HG03039 (cell line): ENCODE results near the gene DMRTB1.

Experiments used
- ATAC-seq: cut with Tn5 transposase; IDR thresholded peaks from one replicate; pipeline ENCODE4 v1.9.1; 2021; ENCODE audit warnings: mild to moderate bottlenecking, moderate library complexity; ENCODE audit not compliant: unreplicated experiment

The DMRTB1 gene

DNA sequence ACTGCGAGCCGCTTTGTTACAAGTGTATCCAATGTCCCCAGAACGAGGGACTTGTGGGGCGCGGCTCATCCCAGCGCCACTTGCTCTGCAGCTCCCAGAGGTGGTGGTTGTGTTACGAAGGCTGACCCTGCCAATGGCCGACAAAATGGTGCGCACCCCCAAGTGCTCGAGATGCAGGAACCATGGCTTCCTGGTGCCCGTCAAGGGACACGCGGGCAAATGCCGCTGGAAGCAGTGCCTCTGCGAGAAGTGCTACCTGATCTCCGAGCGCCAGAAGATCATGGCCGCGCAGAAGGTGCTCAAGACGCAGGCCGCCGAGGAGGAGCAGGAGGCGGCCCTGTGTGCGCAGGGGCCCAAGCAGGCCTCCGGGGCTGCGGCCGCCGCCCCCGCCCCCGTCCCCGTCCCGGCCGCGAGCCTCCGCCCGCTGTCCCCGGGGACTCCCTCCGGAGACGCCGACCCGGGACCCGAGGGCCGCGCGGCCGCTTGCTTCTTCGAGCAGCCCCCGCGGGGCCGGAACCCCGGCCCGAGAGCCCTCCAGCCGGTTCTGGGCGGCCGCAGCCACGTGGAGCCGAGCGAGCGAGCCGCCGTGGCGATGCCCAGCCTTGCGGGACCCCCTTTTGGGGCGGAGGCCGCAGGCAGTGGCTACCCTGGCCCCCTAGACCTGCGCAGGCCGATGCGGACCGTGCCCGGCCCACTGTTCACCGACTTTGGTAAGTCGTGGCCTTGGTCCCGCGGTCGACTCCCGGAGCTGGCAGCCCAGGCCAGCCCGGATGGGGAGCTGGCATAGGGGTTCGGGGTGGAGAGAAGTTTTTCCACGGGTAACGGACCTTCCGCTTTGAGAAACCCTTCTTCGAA, at the start of gene DMRTB1:
Gene DMRTB1 (plus strand): TSS at position 79 of the 855 bp plus-strand sequence. CDS start 55 bp downstream, at position 134.
- ATAC-seq = no peak

DNA sequence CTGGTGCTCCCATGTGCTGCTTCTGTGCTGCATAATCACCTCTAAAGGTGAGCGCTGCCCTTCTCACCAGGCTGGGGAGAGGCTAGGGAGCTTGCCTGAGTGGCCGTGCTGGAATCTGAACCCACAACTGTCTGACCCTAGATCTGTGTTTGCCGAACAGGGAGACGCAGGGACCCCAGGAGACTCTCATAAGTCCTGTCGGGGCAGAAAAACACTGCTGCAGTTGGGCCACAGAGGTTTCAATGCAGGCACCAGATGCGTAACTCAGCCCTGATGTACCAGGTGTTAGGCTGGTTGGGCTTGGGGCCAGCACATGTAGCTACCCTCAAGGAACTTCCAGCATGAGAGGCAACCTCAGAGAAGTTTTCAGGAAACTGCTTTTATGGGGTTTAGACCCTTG, 49.5 kb upstream of the DMRTB1 start:
- ATAC-seq = no peak

- no peak for ATAC-seq
Measured at GRCh38 chr1:53410100-53410541, 49.1 kb upstream of the DMRTB1 start.

GRCh38 chr1:53410701-53411100, 48.5 kb upstream of the DMRTB1 start:
- ATAC-seq = no peak

DNA sequence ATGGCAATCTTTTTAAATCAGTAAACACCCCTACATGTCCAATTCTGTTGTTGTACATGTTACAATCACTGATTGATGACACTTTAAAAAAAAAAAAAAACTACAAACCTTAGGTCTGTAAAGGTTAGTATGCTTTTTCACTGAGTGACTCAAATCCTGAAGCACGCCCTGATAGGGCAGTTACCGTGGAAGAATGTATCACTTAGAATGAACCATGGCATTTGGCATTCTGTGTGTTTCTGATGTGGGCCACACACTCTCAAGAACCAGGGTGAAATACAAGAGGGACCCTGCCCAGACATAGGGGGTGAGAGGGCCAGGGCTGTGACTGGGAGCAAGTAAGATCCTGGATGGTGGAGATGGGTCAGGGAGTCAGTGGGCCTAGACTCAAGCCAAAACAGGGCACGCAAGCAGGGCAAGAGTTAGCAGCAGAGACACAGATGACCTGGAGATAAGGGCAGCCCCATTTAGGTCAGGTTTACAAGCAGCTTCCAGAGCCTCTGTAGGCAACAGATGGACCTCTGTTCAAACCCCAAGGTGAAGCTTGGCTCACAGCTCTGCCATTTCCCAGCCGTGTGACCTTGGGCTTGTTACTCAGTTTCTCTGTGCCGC, 47.6 kb upstream of the DMRTB1 start:
- ATAC-seq = no peak

DNA sequence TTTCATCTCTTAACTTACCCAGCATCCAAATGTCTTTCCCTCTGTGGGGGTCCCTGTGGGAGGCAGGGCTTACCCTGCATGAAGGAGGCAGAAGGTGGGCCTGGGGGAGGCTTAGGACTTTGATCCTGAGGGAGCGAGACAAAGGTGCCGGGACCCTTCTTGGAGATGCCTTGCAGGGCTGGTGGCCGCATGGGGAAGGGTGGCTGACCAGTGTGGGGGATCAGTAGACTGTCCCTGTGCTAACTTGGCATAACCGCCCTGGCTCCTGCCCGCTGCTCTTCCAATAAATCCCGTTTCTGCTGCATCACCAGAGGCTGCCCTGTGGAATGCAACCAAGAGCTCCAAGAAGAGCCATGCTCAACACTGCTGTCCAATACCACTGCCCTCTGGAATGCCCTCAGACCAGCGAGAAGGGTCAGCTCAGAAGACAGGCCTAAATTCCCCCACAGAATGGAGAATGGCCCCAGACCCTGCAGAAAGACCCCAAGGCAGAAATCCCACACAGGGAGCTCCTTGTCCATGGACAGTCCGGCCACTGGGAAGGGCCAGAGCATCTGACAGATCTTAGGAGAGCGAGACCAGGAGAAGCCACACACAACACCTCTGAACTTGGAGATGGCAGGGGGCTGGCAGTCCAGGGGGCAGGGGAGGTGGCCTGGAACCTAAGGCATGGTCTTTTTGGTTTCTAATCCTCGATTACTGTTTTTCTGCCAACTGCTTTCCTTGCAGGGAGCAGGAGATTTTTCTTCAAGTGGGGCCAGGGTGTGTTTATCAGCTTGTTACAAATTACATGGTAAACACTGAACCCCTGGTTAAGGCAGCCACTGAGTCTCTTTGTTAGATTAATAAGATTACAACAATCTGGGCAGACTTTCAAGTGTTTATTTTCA, 46.7 kb upstream of the DMRTB1 start:
- ATAC-seq = no peak

GRCh38 chr1:53413175-53414001, 45.8 kb upstream of the DMRTB1 start:
- no peak for ATAC-seq

DNA sequence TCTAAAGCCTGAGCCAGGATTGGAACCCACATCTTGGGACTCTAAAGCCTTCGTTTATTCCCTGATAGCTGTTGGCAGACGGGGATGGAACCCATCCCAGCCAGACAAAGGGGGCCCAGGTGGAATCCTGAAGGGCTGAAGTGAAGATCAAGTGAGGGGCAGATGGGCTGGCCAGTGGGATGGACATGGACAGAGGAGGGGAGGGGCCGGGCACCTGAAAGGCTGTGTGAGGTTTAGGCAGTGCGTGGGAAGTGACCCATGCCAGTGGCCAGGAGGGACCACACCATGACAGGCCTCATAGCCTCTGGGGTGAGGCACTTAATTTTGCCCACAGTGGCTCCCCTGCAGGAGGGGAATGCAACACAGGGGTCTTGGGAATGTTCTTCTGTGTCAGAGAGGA, 44.6 kb upstream of the DMRTB1 start:
- ATAC-seq = no peak

- ATAC-seq = no peak
Measured at GRCh38 chr1:53415432-53415831, 43.8 kb upstream of the DMRTB1 start.

- ATAC-seq = no peak
Measured at GRCh38 chr1:53416269-53416813, 42.9 kb upstream of the DMRTB1 start.

DNA sequence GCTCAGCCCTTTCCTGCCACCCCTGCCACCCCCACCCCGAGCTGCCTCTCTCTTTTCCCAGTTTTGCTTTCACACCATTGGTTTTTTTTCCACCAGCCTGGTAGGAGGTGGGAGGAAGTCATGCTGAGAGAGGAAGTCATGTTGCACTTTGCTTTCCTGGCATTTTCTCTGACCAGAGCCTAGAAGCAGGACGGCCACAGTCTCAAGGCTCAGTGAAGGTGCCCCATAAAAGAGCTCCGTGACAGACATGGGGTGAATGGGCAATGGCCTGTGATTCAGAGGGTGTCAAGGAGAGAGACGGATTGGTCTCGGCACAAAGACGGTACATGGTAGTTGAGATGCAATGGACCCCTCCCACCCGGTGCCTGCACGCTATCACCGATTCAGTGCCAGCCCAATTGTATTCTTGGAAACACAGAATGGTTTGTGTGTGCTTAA, 42.1 kb upstream of the DMRTB1 start:
- ATAC-seq = no peak

DNA sequence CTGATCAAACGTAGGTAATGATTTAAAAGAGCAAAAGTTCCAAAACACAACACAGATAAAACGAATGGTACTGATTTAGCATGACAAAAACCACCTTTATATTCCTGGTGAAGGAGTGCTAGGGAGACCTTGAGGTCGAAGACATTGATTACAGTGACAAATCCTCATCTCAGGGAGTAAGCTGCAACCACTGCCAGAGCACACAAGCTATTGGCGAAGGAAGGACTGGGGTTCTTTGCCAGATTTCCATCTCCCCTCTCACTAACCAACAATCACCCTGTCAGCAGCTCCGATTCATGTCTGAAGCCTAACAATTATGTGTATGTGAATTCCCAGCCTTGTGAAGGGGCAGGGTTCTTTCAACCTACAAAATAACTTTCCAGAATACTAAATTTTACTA, 40.2 kb upstream of the DMRTB1 start:
- no peak for ATAC-seq

GRCh38 chr1:53420341-53420740, 38.9 kb upstream of the DMRTB1 start:
- ATAC-seq = no peak

DNA sequence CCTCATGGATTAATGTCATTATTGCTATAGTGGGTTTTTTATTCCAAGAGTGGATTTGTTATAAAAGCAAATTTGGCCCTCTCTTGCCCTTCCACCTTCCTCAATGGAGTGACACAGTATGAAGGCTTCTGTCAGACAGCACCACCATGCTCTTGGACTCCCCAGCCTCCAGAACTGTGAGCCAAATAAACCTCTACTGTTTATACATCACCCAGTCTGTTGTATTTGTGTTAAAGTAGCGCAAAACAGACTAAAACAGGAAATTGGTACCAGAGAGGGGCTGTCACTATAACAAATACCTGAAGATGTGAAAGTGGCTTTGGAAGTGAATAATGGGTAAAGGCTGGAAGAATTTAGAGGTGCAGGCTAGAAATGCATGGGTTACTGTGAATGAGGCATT, 38.0 kb upstream of the DMRTB1 start:
- no peak for ATAC-seq

DNA sequence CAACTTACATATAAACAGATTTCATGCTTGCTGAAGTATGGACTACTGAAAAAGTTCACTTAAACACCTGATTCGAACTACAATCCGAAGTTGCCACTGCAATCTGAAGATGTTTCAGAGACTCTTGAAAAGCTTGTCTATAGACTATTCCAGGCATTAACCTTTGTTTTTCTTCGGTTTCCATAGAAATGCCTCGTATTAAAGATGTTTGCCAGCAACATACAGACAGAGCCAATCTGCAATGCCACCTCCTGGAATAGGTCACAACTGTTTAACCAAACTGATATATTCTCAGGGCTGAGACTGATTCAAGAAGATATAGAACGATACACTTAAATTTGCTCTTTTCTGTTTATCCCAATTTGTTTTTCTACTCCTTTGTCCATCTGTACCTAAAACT, 28.9 kb upstream of the DMRTB1 start:
- ATAC-seq = no peak

DNA sequence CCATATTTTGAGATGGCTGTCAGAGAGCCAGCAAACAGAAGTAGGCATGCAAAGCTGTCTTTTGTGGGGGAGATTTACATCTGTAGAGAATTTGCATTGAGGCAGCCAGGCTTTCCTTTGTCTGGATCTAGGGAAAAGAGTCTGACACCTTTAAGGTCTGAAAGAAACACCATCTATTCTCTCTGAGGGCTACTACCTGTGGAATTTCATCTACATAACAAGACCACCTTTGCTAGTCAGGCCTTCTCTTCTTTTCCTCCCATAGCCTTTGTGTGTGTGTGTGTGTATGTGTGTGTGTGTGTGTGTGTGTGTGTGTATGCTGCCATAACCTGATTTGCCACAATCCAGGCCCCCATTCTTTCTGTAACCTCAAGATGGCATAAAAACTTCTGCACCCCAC, 28.4 kb upstream of the DMRTB1 start:
- no peak for ATAC-seq

GRCh38 chr1:53431244-53431643, 28.0 kb upstream of the DMRTB1 start:
- ATAC-seq = no peak

DNA sequence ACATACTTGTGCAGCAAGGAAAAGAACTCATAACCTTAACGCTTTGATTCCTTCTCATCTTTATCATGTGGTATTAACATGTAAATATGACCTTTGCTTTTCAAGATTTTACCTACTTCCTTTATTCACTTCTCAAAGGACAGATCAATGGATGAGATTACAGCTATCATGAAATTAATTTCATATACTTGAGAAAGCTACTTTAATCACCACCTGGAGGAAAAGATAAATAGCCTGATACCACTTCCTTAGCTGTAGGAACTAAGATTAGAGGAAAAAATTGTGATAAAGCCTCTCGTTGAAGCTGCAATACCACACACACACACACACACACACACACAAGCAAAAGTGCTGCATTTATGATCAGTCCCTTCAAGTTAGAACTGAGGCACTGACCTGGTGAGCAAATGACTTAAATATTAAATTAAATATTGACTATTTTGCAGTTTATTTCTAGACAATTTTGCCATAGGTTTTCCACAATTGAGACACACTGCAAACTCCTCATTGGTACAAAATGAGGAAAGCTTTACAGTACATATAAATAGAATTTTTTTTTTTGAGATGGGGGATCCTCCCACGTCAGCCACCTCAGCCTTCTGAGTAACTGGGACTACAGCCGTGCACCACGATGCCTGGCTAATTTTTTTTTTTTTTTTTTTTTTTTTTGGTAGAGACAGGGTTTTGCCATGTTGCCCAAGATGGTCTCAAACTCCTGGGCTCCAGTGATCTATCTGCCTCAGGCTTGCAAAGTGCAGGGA, 27.2 kb upstream of the DMRTB1 start:
- ATAC-seq = no peak

DNA sequence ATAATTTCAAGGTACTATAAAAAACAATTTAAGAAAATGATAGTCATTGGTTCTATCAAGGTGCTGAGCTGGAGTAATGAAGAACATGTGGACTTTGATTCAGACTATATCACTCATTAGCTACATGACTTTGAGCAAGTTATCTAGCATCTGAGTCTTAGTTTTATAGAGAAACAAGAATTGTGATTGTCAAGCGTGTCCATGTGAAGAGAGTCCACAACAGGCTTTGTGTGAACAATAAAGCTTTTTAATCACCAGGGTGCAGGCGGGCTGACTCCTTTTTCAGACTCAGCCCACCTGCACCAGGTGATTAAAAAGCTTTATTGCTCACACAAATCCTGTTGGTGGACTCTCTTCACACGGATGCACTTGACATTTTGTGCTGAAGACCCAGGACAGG, 26.6 kb upstream of the DMRTB1 start:
- no peak for ATAC-seq
